Naive thymus-derived CD4-positive, alpha-beta T cell (primary cell): ENCODE measurements around the gene MAP1LC3A. TPM values are rescaled to one million over a fixed set of nuclear protein-coding genes. Genes with fewer than 3 reads are reported as not detected.
A peak's percentile ranks its signal among the peaks of the same experiment; 100 is the strongest.

Source experiments
- ATAC-seq: fragments of 150-1000 bp; cut with Tn5 transposase; 2 replicates; pipeline ENCODE4 v1.10.0; 2021; ENCODE audit warnings: mild to moderate bottlenecking, moderate library complexity
- CTCF ChIA-PET: fragments of 350-600 bp; sonication (Branson Sonifier 250); formaldehyde crosslinking; loops from one replicate; lab custom pipeline; 2021; ENCODE audit warnings: antibody characterized with exemption; lab: Charles Lee
- POLR2A ChIA-PET: fragments of 350-600 bp; sonication (Branson Sonifier 250); formaldehyde crosslinking; loops from one replicate; lab custom pipeline; 2021; ENCODE audit warnings: antibody characterized with exemption, inconsistent platforms; lab: Charles Lee
- DNase-seq, 9 donors: peaks; one replicate each; pipeline versions ENCODE4 v3.0.0 to v3.0.0-alpha.2; 2020 to 2022; ENCODE audit warnings: mixed read lengths in 1 of 9
- H3K27ac ChIP-seq: one replicate; pipeline ENCODE4 v1.7.0; 2013; ENCODE audit warnings: mild to moderate bottlenecking, low read depth, low read length, moderate library complexity
- H3K27me3 ChIP-seq, 2 donors: one replicate each; pipeline ENCODE4 v1.7.0; 2013; ENCODE audit warnings: low read length in 2 of 2, mild to moderate bottlenecking in 2 of 2, moderate library complexity in 2 of 2; ENCODE audit not compliant: control insufficient read depth in 2 of 2, insufficient read depth in 2 of 2
- H3K36me3 ChIP-seq, 3 experiments: 1 replicate in 2 of 3; 2 replicates in 1 of 3; pipeline ENCODE4 v1.7.0; 2013; ENCODE audit warnings: low read length in 3 of 3, mild to moderate bottlenecking in 3 of 3, moderate library complexity in 1 of 3; ENCODE audit not compliant: insufficient read depth in 3 of 3, control insufficient read depth in 2 of 3
- H3K4me1 ChIP-seq, 2 donors: one replicate each; pipeline ENCODE4 v1.7.0; 2013; ENCODE audit warnings: low read length in 2 of 2, mild to moderate bottlenecking in 2 of 2, moderate library complexity in 1 of 2; ENCODE audit not compliant: control insufficient read depth in 2 of 2, insufficient read depth in 2 of 2
- H3K4me3 ChIP-seq: 2 replicates; pipeline ENCODE4 v1.7.0; 2013; ENCODE audit warnings: mild to moderate bottlenecking, low read length
- H3K9me3 ChIP-seq, 3 experiments: 1 replicate in 2 of 3; 2 replicates in 1 of 3; pipeline ENCODE4 v1.7.0; 2013; ENCODE audit warnings: low read length in 3 of 3; ENCODE audit not compliant: control insufficient read depth in 2 of 3
- H3K27ac Mint-ChIP-seq, 9 donors: one replicate each; pipeline ENCODE4 v1.8.0; 2020 to 2022; ENCODE audit warnings: mixed read lengths in 9 of 9, mild to moderate bottlenecking in 8 of 9, moderate library complexity in 5 of 9, inconsistent platforms in 2 of 9
- H3K27me3 Mint-ChIP-seq, 5 donors: one replicate each; pipeline ENCODE4 v1.8.0; 2021 to 2022; ENCODE audit warnings: mixed read lengths in 5 of 5, mild to moderate bottlenecking in 1 of 5
- H3K36me3 Mint-ChIP-seq, 5 donors: one replicate each; pipeline ENCODE4 v1.8.0; 2020 to 2022; ENCODE audit warnings: mixed read lengths in 5 of 5, mild to moderate bottlenecking in 3 of 5, inconsistent platforms in 1 of 5
- H3K4me1 Mint-ChIP-seq, 7 donors: one replicate each; pipeline ENCODE4 v1.8.0; 2020 to 2022; ENCODE audit warnings: mixed read lengths in 7 of 7, mild to moderate bottlenecking in 3 of 7, inconsistent platforms in 1 of 7
- H3K4me3 Mint-ChIP-seq, 10 donors: one replicate each; pipeline ENCODE4 v1.8.0; 2020 to 2022; ENCODE audit warnings: mild to moderate bottlenecking in 10 of 10, mixed read lengths in 10 of 10, moderate library complexity in 6 of 10, inconsistent platforms in 2 of 10
- H3K9me3 Mint-ChIP-seq, 11 donors: one replicate each; pipeline ENCODE4 v1.8.0; 2020 to 2022; ENCODE audit warnings: mixed read lengths in 11 of 11, mild to moderate bottlenecking in 4 of 11, inconsistent platforms in 1 of 11, moderate library complexity in 1 of 11
- intact Hi-C, 2 donors: fragments of 100-400 bp; cut with micrococcal nuclease; formaldehyde crosslinking; loops; one replicate each; pipeline ENCODE4 v1.15.1; 2023
- polyA plus RNA-seq, 2 donors: library from polyadenylated mRNA; unstranded; fragments of 300-500 nt; fragmentation: Illumina TruSeq; gene quantifications; one replicate each; pipeline ENCODE4 v1.2.3, GENCODE V29; 2021
- total RNA-seq, 6 experiments: library from RNA in 5 of 6; stranded (reverse) in 5 of 6; gene quantifications; 1 replicate in 5 of 6; 2 replicates in 1 of 6; pipeline ENCODE4 v1.2.3 and lab custom pipeline; 2021 to 2026

MAP1LC3A gene
- total and polyA plus RNA-seq, 7 experiments from 2014 or later: 0.60 to 10.3 (median 1.7) TPM

DNA sequence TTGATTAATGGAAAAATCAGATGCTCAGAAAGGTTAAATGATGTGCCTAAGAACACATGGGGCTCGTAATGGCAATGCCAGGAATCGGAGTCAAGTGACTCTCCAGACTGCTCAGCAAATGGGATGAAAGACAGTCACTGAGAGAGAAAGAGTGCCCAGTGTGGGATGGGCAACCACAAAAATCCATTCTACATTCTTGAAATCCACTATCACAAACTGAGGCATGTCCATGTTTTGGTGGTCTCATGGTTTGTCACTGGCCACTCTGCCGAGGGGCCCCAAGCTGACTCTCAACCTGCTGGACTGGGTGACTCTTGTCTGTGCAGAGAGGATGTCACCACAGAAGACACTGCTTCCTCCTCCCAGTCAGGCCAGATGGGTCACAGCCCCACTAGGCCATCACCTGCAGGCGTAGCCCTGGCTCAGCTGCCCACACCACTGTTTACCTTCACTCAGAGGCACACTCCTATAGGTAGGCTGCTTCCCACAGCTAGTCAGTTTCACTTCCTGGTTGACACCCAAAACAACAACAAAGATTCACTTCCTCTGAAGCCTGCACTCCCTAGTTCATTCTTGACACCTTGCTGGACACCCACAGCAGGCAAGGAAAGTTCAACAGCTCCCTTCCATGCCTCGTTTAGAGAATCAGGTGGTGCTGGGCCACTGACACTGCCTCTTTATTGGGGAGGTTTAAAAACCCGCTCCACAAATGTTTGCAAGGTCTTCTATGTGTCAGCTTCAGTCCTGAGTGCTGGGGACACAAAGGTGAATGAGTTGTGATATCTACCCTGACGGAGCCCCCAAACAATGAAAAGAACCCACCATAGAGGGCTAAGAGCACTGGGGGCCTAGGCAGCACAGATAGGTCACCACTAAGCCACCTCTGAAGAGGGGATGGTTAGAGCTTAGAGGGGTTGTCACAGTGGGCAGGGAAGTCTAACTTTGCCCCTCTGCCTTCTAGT is 21.7 kb downstream of the MAP1LC3A start:
- Mint-ChIP-seq H3K9me3 (no peaks in the 10 kb centered on the region), H3K4me3 (peak overlapping the region in 2 of 10 donors; percentile 16 to 64), H3K36me3 (peaks cover 4 to 33% (median 13%) of the 10 kb centered on the region in 5 donors), H3K27me3 (no peaks in the 10 kb centered on the region), H3K4me1 (peaks cover 9 to 38% (median 17%) of the 10 kb centered on the region in 7 donors), H3K27ac (peak overlapping the region; percentile 2 to 92 (median 73))
- Histone ChIP-seq H3K4me1 (peaks cover 10 to 11% of the 10 kb centered on the region in 2 donors), H3K27me3 (no peaks in the 10 kb centered on the region), H3K4me3 (no peak overlapping the region), H3K9me3 (no peaks in the 10 kb centered on the region), H3K27ac (peak overlapping the region; percentile 31), H3K36me3 (peaks cover 0 to 66% (median 0%) of the 10 kb centered on the region in 3 experiments)
- DNase-seq: peak in 2 of 9 donors; percentile 7 to 33
- CTCF ChIA-PET: interaction anchor here (0.5 kb wide), 1 partner anchor 189 kb away, joined by 4 read pairs; no protein-coding TSS in a partner anchor
- ATAC-seq: peak; percentile 68
- POLR2A ChIA-PET: interaction anchor here (0.5 kb wide), 1 partner anchor 1155 kb away, joined by 3 read pairs; no protein-coding TSS in a partner anchor
- intact Hi-C loops: loop anchor here in 1 of 2 donors (2.0 kb wide), 1 partner anchor 21 kb away; the partner anchor contains the start of gene MAP1LC3A

DNA sequence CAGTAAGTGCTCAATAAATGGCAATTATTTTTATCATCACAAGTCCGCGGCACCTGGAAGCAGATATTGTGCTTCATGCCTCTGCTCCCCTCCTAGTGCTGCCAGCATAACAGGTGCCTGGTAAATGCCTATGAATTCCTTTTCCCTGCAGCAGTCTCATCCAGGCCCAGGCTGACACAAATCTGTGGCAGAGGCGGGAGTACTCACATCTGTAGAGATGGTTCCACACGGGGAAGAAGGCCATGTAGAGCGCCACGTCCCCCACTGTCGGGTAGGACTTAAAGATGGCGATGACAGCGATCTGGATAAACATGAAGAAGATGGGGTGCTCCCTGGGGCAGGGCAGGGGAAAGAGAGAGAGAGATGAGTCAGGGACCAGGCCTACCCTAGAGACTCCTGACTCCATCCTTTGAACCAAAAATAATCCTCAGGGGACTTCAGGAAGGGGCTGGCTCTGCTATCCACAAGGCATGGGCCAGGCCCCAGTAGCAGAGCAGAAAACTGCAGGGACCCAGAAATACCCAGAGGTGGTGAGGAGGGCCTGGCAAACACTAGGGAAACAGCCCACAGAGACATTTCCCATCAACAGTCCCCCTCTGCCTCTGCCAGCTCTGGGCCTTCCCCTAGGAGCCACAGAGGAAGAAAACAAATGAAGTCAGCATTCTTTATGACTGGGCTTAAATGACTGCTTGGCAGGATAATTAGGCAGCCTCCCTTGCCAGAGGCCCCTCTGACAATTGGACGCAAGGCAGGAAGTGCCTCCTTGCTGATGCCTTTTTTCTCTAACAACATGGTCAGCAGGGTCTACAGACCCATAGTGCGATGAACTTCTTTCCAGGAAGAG is 23.0 kb downstream of the MAP1LC3A start:
- CTCF ChIA-PET: no interaction called here
- peaks cover 9 to 38% (median 17%) of the 10 kb centered on the region in 7 donors for H3K4me1 Mint-ChIP-seq
- H3K9me3 ChIP-seq: no peaks in the 10 kb centered on the region
- no peak overlapping the region for H3K27ac ChIP-seq
- peak overlapping the region; percentile 2 to 91 (median 48) for H3K27ac Mint-ChIP-seq
- ATAC-seq: no peak
- no peaks in the 10 kb centered on the region for H3K9me3 Mint-ChIP-seq
- H3K4me3 ChIP-seq: no peak overlapping the region
- H3K27me3 Mint-ChIP-seq: no peaks in the 10 kb centered on the region
- H3K36me3 ChIP-seq: peaks cover 0 to 70% (median 0%) of the 10 kb centered on the region in 3 experiments
- intact Hi-C loops: loop anchor here in 1 of 2 donors (2.0 kb wide), 1 partner anchor 23 kb away; the partner anchor contains the start of gene MAP1LC3A
- H3K4me3 Mint-ChIP-seq: peak overlapping the region in 1 of 10 donors; percentile 24
- no peaks in the 10 kb centered on the region for H3K27me3 ChIP-seq
- POLR2A ChIA-PET: no interaction called here
- DNase-seq: peak in 1 of 9 donors; percentile 53
- peaks cover 10 to 11% of the 10 kb centered on the region in 2 donors for H3K4me1 ChIP-seq
- H3K36me3 Mint-ChIP-seq: peaks cover 0 to 32% (median 13%) of the 10 kb centered on the region in 5 donors

DNA sequence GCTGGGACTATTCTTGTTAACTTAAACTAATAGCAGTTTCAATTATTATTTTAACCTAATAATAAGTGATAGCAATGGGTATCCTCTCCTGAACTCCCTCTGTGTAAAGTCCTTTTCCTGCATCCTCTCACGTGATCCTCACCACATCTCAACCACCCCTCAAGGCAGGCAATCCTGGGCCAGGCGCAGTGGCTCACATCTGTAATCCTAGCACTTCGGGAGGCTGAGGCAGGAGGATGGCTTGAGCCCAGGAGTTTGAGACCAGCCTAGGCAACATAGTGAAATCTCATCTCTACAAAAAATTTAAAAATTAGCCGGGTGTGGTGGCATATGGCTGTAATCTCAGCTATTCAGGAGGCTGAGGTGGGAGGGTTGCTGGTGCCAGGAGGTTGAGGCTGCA is 23.7 kb downstream of the MAP1LC3A start:
- Histone ChIP-seq H3K27ac (no peak overlapping the region), H3K4me1 (peaks cover 10 to 11% of the 10 kb centered on the region in 2 donors), H3K27me3 (no peaks in the 10 kb centered on the region), H3K9me3 (no peaks in the 10 kb centered on the region), H3K4me3 (no peak overlapping the region), H3K36me3 (peaks cover 0 to 73% (median under 1%) of the 10 kb centered on the region in 3 experiments)
- ATAC-seq (no peak), DNase-seq (no peak)
- no peaks in the 10 kb centered on the region for H3K27me3 Mint-ChIP-seq
- H3K4me3 Mint-ChIP-seq: no peak overlapping the region
- H3K36me3 Mint-ChIP-seq: peaks cover 0 to 33% (median 13%) of the 10 kb centered on the region in 5 donors
- H3K4me1 Mint-ChIP-seq: peaks cover 9 to 38% (median 17%) of the 10 kb centered on the region in 7 donors
- ChIA-PET POLR2A (no interaction called here), CTCF (no interaction called here)
- H3K9me3 Mint-ChIP-seq: no peaks in the 10 kb centered on the region
- peak overlapping the region in 6 of 9 donors; percentile 5 to 91 (median 54) for H3K27ac Mint-ChIP-seq
- intact Hi-C loops: no loop called here

DNA sequence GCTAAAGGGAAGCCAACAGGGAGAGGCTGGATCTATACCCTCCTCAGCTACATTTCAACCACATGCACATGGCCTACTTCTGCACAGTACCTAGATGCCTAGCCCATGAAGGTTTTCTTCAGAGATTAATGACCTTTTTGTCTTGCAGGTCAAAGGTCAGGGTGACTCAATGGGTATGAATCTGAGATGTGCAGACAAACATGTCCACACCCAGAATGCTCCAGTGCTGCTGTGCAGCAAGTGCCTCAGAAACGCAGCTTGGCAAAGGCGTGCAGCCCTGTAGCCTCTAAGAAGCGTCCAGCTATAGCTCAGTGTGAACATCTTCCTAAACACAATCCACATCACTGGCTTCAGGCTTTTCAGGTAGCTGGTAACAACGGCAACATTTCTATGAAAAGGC is 24.4 kb downstream of the MAP1LC3A start:
- ChIA-PET POLR2A (interaction anchor here (0.5 kb wide), 1 partner anchor 298 kb away, joined by 3 read pairs; no protein-coding TSS in a partner anchor), CTCF (interaction anchor here (0.6 kb wide), 1 partner anchor 271 kb away, joined by 3 read pairs; no protein-coding TSS in a partner anchor)
- DNase-seq (no peak), ATAC-seq (no peak)
- Mint-ChIP-seq H3K27me3 (no peaks in the 10 kb centered on the region), H3K4me3 (no peak overlapping the region), H3K9me3 (no peaks in the 10 kb centered on the region), H3K4me1 (peaks cover 9 to 38% (median 17%) of the 10 kb centered on the region in 7 donors), H3K27ac (peak overlapping the region in 2 of 9 donors; percentile 46 to 62), H3K36me3 (peaks cover 4 to 36% (median 14%) of the 10 kb centered on the region in 5 donors)
- Histone ChIP-seq H3K27me3 (no peaks in the 10 kb centered on the region), H3K4me3 (no peak overlapping the region), H3K9me3 (no peaks in the 10 kb centered on the region), H3K36me3 (peaks cover 0 to 79% (median 3%) of the 10 kb centered on the region in 3 experiments), H3K4me1 (peaks cover 10 to 11% of the 10 kb centered on the region in 2 donors), H3K27ac (no peak overlapping the region)
- intact Hi-C loops: no loop called here

DNA sequence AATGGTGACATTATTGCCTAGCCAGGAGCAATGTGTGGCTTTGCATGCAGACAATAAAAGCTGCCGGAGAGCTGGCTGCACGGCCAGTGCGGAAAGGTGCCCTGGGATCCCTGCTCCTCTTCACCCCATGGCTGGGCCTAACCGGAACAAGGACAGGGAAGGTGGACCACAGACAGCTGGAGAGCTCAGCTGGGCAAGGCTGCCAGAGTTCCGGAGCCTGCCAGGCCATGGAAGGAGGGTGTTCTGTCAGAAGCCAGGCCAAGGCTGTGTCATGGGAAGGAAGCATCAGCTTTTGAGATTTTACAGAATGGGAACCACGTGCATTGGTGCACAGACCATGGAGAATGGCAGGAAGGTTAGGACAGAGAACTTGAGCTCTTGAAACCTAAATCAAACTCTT is 25.0 kb downstream of the MAP1LC3A start:
- H3K27ac ChIP-seq: no peak overlapping the region
- POLR2A ChIA-PET: no interaction called here
- no peaks in the 10 kb centered on the region for H3K27me3 Mint-ChIP-seq
- peaks cover 4 to 32% (median 14%) of the 10 kb centered on the region in 5 donors for H3K36me3 Mint-ChIP-seq
- CTCF ChIA-PET: interaction anchor here (0.6 kb wide), 1 partner anchor 36 kb away, joined by 3 read pairs; no protein-coding TSS in a partner anchor
- H3K27ac Mint-ChIP-seq: no peak overlapping the region
- peaks cover 10 to 11% of the 10 kb centered on the region in 2 donors for H3K4me1 ChIP-seq
- intact Hi-C loops: no loop called here
- no peaks in the 10 kb centered on the region for H3K9me3 ChIP-seq
- no peaks in the 10 kb centered on the region for H3K27me3 ChIP-seq
- no peaks in the 10 kb centered on the region for H3K9me3 Mint-ChIP-seq
- ATAC-seq (no peak), DNase-seq (no peak)
- H3K4me1 Mint-ChIP-seq: peaks cover 9 to 35% (median 17%) of the 10 kb centered on the region in 7 donors
- H3K36me3 ChIP-seq: peaks cover 0 to 82% (median 3%) of the 10 kb centered on the region in 3 experiments
- no peak overlapping the region for H3K4me3 ChIP-seq
- H3K4me3 Mint-ChIP-seq: no peak overlapping the region

DNA sequence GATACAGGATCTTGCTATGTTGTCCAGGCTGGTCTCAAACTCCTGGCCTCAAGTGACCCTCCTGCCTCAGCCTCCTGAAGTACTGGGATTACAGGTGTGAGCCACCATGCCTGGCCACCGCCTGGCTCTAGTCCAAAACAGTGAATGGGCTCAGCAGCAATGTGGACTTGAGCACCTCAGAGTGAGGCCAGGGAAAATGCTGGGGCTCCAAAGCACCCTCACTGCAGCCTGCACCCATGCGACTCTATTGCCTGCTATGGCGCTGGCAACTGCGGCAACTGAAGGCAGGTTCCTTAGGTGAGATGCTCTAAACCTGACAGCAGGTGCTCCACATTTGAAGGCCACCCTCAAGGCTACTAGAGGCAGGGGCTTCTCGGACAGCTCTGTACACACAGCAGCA is 26.5 kb downstream of the MAP1LC3A start:
- H3K36me3 Mint-ChIP-seq: peaks cover 4 to 26% (median 20%) of the 10 kb centered on the region in 5 donors
- Histone ChIP-seq H3K36me3 (peaks cover 0 to 69% (median 3%) of the 10 kb centered on the region in 3 experiments), H3K4me1 (peaks cover 7 to 8% of the 10 kb centered on the region in 2 donors), H3K27me3 (no peaks in the 10 kb centered on the region), H3K9me3 (no peaks in the 10 kb centered on the region), H3K27ac (no peak overlapping the region), H3K4me3 (no peak overlapping the region)
- H3K27ac Mint-ChIP-seq: peak overlapping the region in 1 of 9 donors; percentile 7
- intact Hi-C loops: no loop called here
- H3K27me3 Mint-ChIP-seq: no peaks in the 10 kb centered on the region
- no peaks in the 10 kb centered on the region for H3K9me3 Mint-ChIP-seq
- ATAC-seq: no peak
- peaks cover 8 to 25% (median 14%) of the 10 kb centered on the region in 7 donors for H3K4me1 Mint-ChIP-seq
- POLR2A ChIA-PET: no interaction called here
- CTCF ChIA-PET: no interaction called here
- DNase-seq: no peak
- H3K4me3 Mint-ChIP-seq: no peak overlapping the region
